HG02970 (cell line): ENCODE results near the gene TLE2.
"Not testable (repeated sequence)": the region's sequence is repeated elsewhere in the genome, so short reads cannot be mapped to it uniquely, and the experiment has no call there.

ENCODE experiments used
- ATAC-seq: cut with Tn5 transposase; IDR thresholded peaks from one replicate; pipeline ENCODE4 v1.9.1; 2021; ENCODE audit warnings: mild to moderate bottlenecking, moderate library complexity, moderate number of reproducible peaks; ENCODE audit not compliant: unreplicated experiment, low FRiP score

TLE2 gene

DNA sequence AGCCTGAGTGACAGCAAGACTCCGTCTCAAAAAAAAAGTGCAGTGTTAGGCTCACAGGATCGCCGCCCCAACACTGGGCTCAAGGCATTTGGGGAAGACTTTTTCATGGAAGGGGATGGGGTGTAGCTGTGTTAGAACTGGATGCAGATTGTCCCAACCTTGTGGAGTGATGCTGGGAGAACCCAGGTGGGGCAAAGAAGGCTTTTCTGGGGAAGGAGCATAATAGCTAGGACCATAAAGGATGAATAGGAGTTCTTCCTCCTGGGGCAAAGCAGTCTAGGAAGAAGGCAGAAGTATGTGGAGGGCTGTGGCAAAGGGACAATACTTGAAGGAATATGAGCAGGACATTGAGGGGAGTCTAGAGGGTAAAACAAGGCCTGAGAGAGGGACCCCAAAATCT is 40.5 kb downstream of the TLE2 start:
- no peak for ATAC-seq

DNA sequence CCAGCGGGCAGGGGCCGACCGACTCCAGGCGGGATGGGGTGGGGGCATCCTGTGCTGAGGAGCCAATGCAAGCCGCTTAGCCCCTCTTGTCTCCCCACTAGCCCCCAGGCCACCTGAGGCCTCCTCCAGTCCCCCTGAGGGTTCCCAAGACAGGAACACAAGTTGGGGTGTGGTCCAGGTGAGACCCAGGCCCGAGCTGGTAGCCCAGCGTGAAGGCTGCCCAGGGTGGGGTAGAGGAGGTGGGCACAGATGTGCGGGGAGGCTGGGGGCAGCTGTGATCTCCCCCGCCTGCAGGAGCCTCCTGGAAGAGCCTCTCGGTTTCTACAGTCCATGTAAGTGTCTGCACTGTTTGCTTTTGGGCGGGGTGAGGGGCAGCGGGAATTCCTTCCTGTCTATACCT is 41.3 kb downstream of the TLE2 start:
- ATAC-seq = no peak

DNA sequence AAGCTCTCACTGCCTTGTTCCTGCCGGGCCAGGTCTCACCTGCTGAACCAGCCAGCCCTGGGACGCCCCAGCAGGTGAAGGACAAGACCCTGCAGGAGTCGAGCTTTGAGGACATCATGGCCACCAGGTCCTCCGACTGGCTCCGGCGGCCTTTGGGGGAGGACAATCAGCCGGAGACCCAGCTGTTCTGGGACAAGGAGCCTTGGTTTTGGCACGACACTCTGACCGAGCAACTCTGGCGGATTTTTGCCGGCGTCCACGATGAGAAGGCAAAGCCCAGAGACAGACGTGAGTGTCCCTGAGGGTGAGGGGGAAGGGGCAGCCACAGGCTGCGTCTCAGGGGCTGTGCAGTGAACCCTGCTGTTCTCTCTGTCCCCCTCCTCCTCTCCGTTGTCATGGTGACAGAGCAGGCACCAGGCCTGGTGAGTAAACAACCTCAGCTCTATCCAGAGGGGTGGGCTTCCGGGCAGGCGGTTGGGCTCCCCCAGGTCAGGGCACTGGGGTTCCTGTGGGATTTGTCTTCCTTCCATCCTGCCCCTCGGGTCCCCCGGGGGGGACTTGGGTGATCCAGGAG is 42.0 kb downstream of the TLE2 start:
- ATAC-seq = no peak

DNA sequence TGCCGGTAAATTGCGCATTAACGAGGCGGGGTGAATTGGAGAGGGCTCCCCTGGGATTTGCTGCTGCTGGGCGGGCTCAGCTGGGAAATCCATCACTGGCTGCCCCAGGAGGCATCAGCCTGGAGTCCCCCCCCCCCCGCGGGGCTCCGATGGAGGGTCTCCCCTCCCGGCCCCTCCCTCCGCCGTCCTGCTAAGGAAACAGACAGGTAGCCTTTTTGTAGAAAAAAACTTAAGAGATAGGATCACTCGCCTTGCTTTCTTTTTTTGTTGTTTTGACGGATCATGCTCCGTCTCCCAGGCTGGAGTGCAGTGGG is 44.9 kb downstream of the TLE2 start:
- ATAC-seq = no peak

DNA sequence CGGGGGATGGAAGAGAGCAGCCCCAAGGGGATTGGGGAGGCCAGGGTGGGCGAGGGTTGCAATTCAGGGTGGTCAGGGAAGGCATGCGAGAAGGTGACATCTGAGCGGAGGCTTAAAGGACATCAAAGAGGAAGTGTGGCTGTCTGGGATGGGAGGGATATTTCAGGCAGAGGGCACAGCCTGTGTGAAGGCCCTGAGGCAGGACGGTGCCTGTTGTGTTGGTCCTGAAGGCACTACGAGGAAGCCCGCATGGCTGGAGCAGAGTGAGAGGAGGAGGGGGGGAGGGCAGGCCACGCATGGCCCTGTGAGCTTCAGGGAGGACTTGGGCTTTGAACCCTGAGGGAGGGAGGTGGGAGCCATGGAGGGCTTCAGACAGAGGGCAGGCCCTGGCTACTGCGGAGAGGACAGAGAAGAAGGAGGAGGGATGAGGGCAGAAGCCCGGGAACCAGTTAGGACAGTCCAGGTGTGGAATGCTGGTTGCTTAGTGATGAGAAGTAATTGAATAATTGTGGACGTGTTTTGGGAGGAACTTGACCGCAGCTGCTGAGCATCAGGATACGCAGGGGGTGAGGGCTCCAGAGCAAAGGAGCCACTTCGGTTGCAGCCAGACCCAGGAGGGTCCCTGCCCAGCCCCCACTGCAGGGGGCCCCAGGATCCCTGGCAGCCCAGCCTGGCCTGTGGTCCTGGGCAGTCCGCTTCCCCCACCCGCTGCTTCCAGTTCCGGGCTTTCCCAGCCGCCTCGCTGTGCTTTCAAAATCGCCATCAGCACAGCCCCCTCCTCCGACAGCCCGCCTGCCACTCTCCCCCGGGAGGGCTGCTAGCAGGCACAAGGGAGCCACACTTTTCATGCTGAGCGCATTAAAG is 45.5 kb downstream of the TLE2 start:
- no peak for ATAC-seq

DNA sequence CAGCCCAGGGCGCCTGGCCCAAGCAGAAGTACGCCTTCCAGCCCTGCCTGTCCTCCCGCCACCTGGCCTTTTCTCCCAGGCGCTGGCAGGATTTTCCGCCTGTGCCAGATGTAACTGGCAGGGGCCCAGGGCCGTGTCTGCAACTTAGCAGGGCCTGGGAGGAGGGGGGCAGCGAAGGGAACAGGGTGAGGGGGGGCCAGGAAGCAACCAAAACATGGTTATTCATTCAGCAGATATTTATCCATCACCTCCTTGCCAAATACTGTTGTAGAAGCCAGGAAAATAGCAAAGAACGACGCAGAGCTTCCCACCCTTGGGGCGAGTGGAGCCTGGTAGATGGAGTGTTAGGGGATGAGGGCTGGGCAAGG is 46.1 kb downstream of the TLE2 start:
- ATAC-seq = no peak

DNA sequence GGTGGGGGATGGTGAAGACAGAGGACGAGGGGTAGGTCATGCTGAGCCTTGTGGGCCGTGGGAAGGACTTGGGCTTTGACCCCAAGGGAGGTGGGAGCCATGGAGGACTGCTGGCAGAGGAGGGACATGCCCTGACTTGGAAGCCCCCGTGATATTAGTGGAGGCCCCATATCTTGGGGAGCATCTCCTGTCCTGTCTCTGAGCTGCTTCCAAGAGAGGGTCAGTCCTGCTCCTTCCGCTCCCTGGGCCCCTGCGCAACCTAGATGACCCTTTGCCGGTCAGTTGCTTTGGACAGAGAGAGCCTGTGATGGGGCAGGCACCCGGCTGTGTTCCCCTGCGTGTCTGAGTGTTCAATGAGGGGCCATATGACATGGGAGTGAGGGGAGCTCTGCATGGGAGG is 46.5 kb downstream of the TLE2 start:
- ATAC-seq = no peak

DNA sequence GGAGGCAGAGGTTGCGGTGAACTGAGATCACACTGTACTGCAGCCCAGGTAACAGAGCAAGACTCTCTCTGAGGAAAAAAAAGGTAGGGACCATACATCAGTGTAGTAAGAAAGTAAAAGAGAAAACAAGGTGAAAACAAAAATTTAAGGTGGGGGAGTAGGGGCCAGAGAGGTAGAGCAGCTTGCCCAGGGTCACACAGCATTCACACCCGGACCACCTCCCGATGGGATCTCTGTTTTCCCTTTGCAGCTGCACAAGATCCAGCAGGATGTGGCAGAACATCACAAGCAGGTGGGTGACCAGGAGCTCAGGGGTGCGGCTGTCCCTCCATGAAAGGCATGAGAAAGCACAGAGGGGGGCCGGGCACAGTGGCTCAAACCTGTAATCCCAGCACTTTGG is 47.2 kb downstream of the TLE2 start:
- no peak for ATAC-seq

DNA sequence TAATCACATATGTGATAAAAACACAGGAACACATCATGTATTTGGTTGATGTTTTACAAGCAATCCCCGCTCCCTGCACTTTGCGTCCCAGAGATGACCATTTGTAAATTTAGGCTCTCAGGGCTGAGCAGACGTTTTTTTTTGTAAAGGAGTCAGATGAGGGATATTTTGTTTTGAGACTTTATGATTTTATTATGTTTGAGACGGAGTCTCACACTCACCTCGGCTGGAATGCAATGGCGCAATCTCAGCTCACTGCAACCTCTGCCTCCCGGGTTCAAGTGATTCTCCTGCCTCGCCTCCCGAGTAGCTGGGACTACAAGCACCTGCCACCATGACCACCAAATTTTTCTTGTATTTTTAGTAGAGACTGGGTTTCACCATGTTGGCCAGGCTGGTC is 50.3 kb downstream of the TLE2 start:
- ATAC-seq = no peak

DNA sequence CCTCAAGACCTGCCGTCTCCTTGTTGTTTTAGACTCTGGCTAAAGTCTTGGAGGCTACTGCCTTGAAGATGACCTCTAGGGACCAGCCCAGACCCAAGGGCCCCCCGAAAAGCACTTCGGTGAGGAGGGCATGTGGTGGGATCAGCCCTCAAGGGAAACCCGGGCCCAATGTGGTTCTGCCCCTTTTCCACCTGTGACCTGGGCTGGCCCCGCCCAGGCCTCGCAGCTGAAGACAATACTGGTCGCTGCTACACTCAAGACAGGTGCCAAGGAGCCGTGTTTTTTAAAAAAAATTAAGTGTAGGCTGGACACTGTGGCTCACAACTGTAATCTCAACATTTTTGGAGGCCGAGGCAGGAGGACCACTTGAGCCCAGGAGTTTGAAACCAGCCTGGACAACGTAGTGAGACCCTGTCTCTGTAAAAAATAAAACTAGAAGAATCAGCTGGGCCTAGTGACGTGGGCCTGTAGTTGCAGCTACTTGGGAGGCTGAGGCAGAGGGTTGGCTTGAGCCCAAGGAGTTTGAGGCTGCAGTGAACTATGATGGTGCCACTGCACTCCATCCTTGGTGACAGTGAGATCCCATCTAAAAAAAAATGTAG is 50.8 kb downstream of the TLE2 start:
- ATAC-seq = no peak

DNA sequence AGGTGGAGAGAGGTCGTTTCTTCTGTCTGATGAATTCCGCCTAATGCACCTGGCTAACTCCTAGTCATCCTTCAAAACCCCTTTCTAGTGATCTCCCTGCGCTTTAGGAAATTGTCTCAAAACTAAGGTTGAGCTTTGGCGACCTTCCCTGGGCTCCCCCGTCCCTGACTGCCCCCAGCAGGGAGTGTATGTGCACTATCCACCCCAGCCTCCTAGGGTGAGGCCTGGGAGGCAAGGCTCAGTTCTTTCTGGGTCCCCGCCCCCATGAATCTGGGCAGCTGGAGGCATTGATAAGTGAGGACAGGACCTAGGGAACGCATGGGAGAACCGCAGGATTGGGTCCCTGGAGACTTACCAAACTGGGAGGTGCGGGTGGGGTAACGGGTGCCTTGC is 51.3 kb downstream of the TLE2 start:
- no peak for ATAC-seq

DNA sequence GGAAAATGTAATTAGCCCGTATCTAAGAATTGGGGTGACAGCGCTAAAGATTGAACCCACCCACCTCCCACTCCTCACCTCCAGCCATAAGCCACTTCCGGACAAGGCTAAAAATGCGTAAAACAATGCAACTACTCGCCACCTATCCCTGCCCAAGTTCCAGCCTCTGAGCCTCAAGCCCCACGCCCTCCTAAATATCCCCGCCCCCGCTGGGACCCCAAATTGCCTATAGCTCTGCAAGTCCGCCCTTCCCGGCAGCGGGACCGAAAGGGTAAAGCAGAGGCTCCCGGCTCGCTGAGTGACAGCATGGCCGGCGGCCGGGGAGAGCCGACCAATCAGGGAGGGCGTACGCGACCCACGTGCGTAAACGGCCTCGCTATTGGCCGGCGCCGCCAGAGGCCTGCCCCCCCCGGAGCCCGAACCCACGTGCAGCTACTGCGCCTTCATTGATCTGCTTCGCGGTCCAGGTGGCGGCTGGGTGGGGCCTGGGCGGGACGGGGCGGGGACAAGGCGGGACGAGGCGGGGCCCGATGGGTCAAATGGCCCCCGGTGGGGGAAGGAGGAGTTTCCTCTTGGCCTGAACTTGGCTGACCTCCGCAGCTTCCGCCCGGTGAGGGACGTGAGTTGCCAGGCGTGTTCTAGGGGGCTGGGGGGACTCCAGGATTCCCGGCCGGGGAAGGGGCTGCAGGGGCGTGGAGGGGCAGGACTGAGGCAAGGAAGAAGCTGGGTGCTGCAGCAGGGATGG is 51.9 kb downstream of the TLE2 start, which contains the start of gene TLE6:
TLE6 (plus strand) TSS at position 564 of the 745 bp plus-strand sequence. CDS start 670 bp downstream, outside the sequence.
- peak; percentile 96 for ATAC-seq

DNA sequence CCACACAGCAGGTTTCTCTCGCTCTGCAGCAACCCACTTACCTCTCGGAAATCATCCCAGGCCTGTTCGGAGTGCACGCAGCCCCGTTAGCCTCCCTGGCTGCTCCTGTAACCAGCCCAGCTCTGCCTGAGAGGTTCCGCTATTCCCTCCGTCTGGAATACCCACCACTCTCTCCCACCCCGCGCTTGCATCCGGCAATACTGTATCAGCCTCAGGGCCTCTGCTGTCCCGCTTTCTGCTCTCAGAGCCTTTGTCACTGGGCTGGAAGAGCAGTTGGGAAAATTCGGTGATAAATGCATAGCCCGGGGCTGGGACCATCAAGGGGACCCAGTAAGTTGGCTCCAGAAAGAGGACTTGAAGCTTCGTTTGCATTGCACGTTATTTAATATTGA is 52.5 kb downstream of the TLE2 start:
- no peak for ATAC-seq

DNA sequence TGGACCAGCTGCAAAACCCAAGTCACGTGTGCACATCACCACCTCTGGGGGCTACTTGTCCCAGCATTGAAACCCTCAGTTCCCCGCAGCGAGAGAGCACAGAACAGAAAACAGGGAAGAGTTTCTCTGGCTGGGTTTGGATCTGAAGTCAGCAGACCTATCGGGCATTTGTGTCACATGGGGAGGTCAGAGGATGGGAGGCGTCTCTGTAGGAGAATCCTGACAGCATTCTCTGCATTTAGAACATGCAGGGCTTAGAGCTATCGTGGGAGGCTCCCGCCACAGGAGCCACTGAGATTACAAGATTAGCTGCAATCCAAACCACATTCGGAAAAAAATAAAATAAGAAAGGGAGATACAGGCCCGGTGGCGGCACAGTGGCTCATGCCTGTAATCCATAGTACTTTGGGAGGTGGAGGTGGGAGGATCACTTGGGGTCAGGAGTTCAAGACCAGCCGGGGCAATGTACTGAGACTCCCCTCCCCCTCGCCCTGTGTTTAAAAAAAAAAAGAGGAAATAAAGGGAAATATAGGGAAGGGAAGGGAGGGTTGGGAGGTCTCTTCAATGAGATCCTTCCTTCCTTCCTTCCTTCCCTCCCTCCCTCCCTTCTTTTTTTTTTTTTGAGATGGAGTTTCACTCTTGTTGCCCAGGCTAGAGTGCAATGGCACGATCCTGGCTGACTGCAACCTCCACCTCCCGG is 54.6 kb downstream of the TLE2 start:
- no peak for ATAC-seq

DNA sequence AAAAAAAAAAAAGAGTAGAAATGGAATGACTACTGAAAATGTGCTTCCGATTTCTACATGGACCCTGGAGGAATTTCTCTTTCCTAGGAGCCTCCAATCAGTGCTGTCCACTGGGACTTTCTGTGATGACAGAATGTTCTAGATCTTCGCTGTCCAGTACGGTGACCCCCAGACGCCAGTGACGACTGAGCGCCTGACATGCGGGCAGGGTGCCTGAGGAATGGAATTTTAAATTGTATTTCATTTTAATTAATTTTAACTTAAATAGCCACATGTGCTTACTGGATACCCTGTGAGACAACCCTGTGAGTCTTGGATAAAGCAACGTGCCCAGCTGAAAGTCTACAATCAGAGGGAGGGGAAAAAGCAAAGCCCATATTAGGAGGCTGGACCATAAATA is 55.9 kb downstream of the TLE2 start:
- ATAC-seq = no peak

DNA sequence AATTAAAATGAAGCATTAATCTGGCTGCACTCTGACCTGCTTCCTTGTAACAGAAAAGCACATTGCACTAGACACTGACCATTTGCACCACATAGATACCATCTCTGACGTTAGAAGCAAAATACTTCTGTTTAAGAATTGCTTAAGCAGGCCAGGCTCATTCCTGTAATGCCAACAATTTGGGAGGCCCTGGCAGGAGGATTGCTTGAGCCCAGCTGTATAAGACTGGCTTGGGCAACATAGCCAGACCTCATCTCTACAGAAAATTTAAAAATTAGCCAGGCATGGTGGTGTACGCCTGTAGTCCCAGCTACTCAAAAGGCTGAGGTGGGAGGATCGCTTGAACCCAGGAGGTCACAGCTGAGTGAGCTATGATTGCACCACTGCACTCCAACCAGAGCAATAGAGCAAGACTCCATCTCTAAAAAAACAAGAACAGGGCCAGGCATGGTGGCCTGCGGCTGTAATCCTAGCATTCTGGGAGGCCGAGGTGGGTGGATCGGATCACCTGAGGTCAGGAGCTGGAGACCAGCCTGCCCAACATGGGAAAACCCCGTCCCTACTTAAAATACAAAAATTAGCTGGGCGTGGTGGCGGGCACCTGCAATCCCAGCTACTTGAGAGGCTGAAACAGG is 58.8 kb downstream of the TLE2 start:
- ATAC-seq = no peak

DNA sequence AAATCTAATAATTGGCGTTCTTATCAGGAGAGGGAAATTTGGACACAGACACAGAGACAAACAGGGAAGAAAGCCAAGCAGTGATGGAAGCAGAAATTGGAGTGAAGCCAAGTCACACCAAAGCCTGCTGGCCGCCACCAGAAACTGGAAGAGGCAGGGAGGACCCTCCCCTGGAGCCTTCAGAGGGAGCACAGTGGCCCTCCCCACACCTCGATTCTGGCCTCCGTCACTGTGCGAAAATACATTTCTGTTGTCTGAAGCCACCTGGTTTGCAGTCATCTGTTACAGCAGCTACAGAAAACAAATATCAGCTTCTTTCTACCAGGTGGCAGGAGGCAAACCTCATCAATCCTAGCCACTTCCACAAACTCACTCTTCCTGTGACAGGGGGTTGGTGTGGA is 60.0 kb downstream of the TLE2 start:
- ATAC-seq = no peak

DNA sequence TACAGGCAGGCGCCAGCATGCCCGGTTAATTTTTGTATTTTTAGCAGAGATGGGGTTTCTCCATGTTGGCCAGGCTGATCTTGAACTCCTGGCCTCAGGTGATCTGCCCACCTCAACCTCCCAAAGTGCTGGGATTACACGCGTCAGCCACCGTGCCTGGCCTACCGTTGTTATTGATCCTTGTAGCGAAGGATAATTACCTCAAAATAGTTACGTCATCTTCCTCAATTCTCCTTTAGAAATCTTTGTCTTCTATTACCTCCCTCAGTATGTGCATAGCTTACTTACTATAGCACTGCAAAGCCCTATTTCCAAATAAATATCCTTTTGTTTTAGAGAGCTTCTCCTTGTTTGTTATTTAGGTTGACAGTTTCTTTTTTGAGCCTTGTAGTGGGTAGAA is 61.1 kb downstream of the TLE2 start:
- ATAC-seq = no peak

DNA sequence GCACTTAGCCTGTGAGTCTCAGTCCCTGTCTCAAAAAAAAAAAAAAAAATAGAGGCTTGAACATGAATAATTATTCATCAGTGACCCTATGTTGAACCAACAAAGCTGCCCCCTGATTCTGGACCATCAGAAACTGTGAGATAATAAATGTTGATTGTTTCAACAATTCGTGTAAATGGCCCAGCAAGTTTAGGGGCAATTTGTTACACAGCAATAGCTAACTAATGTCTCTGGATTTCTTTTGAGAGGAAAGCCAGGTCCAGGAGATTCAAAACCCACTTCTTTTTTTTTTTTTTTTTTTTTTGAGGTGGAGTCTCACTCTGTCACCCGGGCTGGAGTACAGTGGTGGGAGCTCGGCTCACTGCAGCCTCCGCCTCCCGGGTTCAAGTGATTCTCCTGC is 64.2 kb downstream of the TLE2 start:
- no peak for ATAC-seq

DNA sequence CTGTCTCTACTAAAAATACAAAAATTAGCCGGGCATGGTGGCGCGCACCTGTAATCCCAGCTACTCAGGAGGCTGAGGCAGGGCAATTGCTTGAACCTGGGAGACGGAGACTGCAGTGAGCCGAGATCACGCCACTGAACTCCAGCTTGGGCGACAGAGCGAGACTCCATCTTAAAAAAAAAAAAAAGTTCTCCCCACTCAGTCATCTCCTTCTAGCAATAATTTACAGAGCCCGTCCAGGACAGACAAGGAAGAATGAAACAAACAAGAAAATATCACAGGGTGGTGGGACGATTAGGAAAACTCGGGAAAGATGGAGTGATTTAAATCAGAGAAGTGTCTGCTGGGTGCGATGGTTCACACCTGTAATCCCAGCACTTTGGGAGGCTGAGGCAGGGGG is 65.4 kb downstream of the TLE2 start:
- not testable (repeated sequence) for ATAC-seq
